H1 (cell line): ENCODE results near the gene GARNL3. TPM values are rescaled to one million over a fixed set of nuclear protein-coding genes. Genes with fewer than 3 reads are reported as not detected.

ENCODE experiments used
- ASH2L ChIP-seq: fragments of 200-600, 300-600 bp; sonication (generic); IDR thresholded peaks from one replicate; pipeline ENCODE4 v1.7.1; 2017; ENCODE audit warnings: low read length
- BRCA1 ChIP-seq: IDR thresholded peaks from 2 replicates; pipeline ENCODE4 v1.6.1; 2012; ENCODE audit warnings: low read depth, low read length, improper control_type of control experiment
- CREB1 ChIP-seq: IDR thresholded peaks from 2 replicates; pipeline ENCODE4 v1.6.1; 2012; ENCODE audit warnings: inconsistent platforms
- EGR1 ChIP-seq: IDR thresholded peaks from 2 replicates; pipeline ENCODE4 v1.6.1; 2011; ENCODE audit warnings: low read depth, low read length, borderline replicate concordance
- HDAC6 ChIP-seq: IDR thresholded peaks from one replicate; pipeline ENCODE4 v1.7.1; 2012; ENCODE audit warnings: low read depth, mild to moderate bottlenecking, inconsistent platforms, low read length, moderate library complexity
- SIN3A ChIP-seq, 2 experiments: IDR thresholded peaks in 1 of 2; conservative IDR thresholded peaks in 1 of 2; 2 replicates each; pipeline ENCODE4 v1.6.1; 2011 to 2012; ENCODE audit warnings: low read length in 2 of 2, improper control_type of control experiment in 1 of 2, low read depth in 1 of 2, mild to moderate bottlenecking in 1 of 2
- SIX5 ChIP-seq: IDR thresholded peaks from 2 replicates; pipeline ENCODE4 v1.6.1; 2011; ENCODE audit warnings: mild to moderate bottlenecking, low read depth, low read length
- TAF7 ChIP-seq: optimal IDR thresholded peaks from 2 replicates; pipeline ENCODE3; 2011; ENCODE audit warnings: low read depth, mild to moderate bottlenecking, inconsistent platforms, low read length, moderate library complexity, borderline replicate concordance
- TEAD4 ChIP-seq: IDR thresholded peaks from 2 replicates; pipeline ENCODE4 v1.6.1; 2012; ENCODE audit warnings: low read depth, low read length, inconsistent platforms, mixed read lengths
- YY1 ChIP-seq: IDR thresholded peaks from 2 replicates; pipeline ENCODE4 v1.6.1; 2011; ENCODE audit warnings: low read depth, mild to moderate bottlenecking, low read length
- polyA plus RNA-seq, 7 experiments: library from polyadenylated mRNA; depleted of rRNA in 3 of 7; stranded (reverse) in 5 of 7; unstranded in 2 of 7; fragments of >200 nt in 5 of 7; fragments of 200-250 nt in 2 of 7; gene quantifications; 1 replicate in 5 of 7; 2 replicates in 1 of 7; 4 replicates in 1 of 7; pipeline versions ENCODE4 v1.2.1 to v1.2.3, GENCODE V29; 2011 to 2013; ENCODE audit warnings: missing spikeins in 2 of 7, mixed read lengths in 2 of 7
- total RNA-seq: library from RNA; stranded (reverse); fragmentation: NEBNext Ultra II Directional; extraction: Animal tissue kit (Norgen Biotek cat#: 25700); gene quantifications from 2 replicates; pipeline ENCODE4 v1.2.1, GENCODE V29; 2021
- TF ChIP-seq, protein P1 (sequence below): IDR thresholded peaks from 2 replicates; pipeline ENCODE4 v1.6.1; 2011; ENCODE audit warnings: low read length, improper control_type of control experiment
- TF ChIP-seq, protein P2 (sequence below), 3 experiments: IDR thresholded peaks; 1 replicate in 2 of 3; 2 replicates in 1 of 3; pipeline versions ENCODE4 v1.5.1 to v1.6.1; 2011; ENCODE audit warnings: low read length in 3 of 3, mild to moderate bottlenecking in 3 of 3, inconsistent platforms in 2 of 3, low read depth in 1 of 3, moderate library complexity in 1 of 3; ENCODE audit not compliant: insufficient read depth in 1 of 3; ENCODE audit errors: control extremely low read depth in 1 of 3
- TF ChIP-seq, protein P3 (sequence below): IDR thresholded peaks from 2 replicates; pipeline ENCODE4 v1.6.1; 2012; ENCODE audit warnings: inconsistent platforms
- TF ChIP-seq, protein P4 (sequence below): IDR thresholded peaks from 2 replicates; pipeline ENCODE4 v1.6.1; 2012; ENCODE audit warnings: inconsistent platforms

The GARNL3 gene
- total and polyA plus RNA-seq, 2 of the 8 experiments (the other 6 are each of a cell fraction or from before 2014, with no cell fraction given): 6.5 to 18.3 TPM

DNA sequence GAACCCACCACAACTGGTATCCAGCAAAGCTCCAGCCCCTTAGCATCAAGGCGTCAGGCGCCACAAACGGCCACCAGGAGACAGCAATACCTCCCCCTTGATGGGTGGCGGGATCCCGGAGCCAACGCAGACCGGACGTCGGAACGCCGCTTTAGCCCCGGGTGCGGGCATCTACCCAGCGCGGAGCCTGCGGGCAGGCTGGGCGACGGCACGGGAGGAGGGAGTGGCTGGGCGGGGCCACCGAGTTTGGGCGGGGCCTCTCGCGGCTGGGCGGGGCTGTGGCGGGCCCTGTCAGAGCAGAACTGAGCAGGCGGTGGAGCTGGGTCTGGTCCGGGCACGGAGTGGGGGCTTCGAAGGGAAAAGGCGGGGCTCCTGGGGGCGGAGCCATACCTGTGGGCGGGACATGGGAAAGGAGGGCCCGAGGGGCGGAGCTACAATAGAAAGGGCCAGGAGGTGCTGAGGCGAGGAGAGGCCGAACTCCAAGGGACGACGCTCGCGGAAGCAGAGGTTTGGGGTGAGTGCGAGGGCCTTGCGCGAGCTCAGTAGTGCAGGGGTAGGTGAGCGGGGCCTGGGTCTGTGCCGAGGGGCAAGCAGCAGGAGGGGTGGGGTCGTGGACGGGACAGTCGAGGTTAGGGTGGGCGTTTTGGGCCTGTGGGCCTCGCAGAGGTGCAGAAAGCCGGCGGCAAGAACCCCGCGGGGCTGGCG, 40.2 kb upstream of the GARNL3 start (continued):
- TF ChIP-seq CREB1 (no peak; the same call in 1 of the 2 replicates), ASH2L (peak; percentile 36), TEAD4 (no peak), EGR1 (no peak), BRCA1 (no peak), SIX5 (no peak), SIN3A (conservative IDR thresholded peaks at IDR 0.05 in 1 of 2, IDR thresholded peaks at IDR 0.05 in 1 of 2; ENCODE audit: low read depth in 1 of 2, low read length in 2 of 2) (no peak), HDAC6 (no peak), TAF7 (peak; percentile 57), YY1 (no peak)
- TF ChIP-seq, protein P1, sequence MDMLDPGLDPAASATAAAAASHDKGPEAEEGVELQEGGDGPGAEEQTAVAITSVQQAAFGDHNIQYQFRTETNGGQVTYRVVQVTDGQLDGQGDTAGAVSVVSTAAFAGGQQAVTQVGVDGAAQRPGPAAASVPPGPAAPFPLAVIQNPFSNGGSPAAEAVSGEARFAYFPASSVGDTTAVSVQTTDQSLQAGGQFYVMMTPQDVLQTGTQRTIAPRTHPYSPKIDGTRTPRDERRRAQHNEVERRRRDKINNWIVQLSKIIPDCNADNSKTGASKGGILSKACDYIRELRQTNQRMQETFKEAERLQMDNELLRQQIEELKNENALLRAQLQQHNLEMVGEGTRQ: no peak
- TF ChIP-seq, protein P2, sequence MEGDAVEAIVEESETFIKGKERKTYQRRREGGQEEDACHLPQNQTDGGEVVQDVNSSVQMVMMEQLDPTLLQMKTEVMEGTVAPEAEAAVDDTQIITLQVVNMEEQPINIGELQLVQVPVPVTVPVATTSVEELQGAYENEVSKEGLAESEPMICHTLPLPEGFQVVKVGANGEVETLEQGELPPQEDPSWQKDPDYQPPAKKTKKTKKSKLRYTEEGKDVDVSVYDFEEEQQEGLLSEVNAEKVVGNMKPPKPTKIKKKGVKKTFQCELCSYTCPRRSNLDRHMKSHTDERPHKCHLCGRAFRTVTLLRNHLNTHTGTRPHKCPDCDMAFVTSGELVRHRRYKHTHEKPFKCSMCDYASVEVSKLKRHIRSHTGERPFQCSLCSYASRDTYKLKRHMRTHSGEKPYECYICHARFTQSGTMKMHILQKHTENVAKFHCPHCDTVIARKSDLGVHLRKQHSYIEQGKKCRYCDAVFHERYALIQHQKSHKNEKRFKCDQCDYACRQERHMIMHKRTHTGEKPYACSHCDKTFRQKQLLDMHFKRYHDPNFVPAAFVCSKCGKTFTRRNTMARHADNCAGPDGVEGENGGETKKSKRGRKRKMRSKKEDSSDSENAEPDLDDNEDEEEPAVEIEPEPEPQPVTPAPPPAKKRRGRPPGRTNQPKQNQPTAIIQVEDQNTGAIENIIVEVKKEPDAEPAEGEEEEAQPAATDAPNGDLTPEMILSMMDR (IDR thresholded peaks at IDR 0.05; ENCODE audit: control extremely low read depth in 1 of 3, insufficient read depth in 1 of 3, low read depth in 1 of 3, low read length in 3 of 3): no peak
- TF ChIP-seq, protein P3, sequence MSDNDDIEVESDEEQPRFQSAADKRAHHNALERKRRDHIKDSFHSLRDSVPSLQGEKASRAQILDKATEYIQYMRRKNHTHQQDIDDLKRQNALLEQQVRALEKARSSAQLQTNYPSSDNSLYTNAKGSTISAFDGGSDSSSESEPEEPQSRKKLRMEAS: peak; percentile 85
- TF ChIP-seq, protein P4, sequence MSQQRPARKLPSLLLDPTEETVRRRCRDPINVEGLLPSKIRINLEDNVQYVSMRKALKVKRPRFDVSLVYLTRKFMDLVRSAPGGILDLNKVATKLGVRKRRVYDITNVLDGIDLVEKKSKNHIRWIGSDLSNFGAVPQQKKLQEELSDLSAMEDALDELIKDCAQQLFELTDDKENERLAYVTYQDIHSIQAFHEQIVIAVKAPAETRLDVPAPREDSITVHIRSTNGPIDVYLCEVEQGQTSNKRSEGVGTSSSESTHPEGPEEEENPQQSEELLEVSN: peak; percentile 87
